Prostate gland (tissue), 2 donors: ENCODE results near the gene MLC1.

ENCODE experiments used
- POLR2AphosphoS5 ChIP-seq: sonication (generic); formaldehyde crosslinking; IDR thresholded peaks from one replicate; pipeline ENCODE4 v1.6.1; 2017; ENCODE audit warnings: antibody characterized with exemption
- TF ChIP-seq, protein P1 (sequence below), 4 experiments: fragments of 200-600 bp in 2 of 4; fragments of 450-650 bp in 2 of 4; sonication (generic) in 2 of 4; IDR thresholded peaks; 1 replicate in 3 of 4; 2 replicates in 1 of 4; pipeline ENCODE4 v1.5.1; 2016 to 2019; ENCODE audit warnings: antibody characterized with exemption in 4 of 4, mild to moderate bottlenecking in 2 of 4, moderate library complexity in 2 of 4

DNA sequence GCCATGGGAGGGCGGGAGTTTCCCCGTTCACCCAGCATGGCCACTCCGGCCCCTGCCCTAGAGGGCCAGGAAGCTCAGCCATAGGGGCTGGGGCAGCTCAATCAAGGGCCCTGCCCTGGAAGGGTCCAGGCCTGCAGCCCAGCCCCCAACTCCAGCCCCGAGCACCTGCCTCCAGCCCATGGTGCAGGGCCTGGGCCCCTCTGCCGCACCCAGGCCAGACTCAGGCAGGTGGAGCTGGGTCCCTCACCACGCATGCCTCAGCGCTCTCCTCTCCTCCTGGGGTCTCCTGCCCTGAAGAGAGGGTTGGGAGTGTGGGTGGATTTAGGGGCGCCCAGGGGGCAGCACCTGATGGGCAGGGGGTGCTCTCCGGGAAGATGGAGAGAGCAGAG is 13.1 kb downstream of the MLC1 start:
- no peak for TF ChIP-seq POLR2AphosphoS5
- TF ChIP-seq, protein P1, sequence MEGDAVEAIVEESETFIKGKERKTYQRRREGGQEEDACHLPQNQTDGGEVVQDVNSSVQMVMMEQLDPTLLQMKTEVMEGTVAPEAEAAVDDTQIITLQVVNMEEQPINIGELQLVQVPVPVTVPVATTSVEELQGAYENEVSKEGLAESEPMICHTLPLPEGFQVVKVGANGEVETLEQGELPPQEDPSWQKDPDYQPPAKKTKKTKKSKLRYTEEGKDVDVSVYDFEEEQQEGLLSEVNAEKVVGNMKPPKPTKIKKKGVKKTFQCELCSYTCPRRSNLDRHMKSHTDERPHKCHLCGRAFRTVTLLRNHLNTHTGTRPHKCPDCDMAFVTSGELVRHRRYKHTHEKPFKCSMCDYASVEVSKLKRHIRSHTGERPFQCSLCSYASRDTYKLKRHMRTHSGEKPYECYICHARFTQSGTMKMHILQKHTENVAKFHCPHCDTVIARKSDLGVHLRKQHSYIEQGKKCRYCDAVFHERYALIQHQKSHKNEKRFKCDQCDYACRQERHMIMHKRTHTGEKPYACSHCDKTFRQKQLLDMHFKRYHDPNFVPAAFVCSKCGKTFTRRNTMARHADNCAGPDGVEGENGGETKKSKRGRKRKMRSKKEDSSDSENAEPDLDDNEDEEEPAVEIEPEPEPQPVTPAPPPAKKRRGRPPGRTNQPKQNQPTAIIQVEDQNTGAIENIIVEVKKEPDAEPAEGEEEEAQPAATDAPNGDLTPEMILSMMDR (IDR thresholded peaks at IDR 0.05): no peak
